HL-60/S4 treated with phorbol 12-myristate 13-acetate at 8.2 ng/mL for 4 days and 3 days (cell line): ENCODE data around the gene ALPP.
"Not testable (repeated sequence)": the region's sequence is repeated elsewhere in the genome, so short reads cannot be mapped to it uniquely, and the experiment has no call there.

ENCODE experiments used
- in situ Hi-C: fragments of 300-500 bp; cut with MboI; formaldehyde crosslinking; loops from 2 replicates; pipeline ENCODE4 v1.15.0; 2022; ENCODE audit warnings: low sequenced_read_pairs

Gene ALPP

DNA sequence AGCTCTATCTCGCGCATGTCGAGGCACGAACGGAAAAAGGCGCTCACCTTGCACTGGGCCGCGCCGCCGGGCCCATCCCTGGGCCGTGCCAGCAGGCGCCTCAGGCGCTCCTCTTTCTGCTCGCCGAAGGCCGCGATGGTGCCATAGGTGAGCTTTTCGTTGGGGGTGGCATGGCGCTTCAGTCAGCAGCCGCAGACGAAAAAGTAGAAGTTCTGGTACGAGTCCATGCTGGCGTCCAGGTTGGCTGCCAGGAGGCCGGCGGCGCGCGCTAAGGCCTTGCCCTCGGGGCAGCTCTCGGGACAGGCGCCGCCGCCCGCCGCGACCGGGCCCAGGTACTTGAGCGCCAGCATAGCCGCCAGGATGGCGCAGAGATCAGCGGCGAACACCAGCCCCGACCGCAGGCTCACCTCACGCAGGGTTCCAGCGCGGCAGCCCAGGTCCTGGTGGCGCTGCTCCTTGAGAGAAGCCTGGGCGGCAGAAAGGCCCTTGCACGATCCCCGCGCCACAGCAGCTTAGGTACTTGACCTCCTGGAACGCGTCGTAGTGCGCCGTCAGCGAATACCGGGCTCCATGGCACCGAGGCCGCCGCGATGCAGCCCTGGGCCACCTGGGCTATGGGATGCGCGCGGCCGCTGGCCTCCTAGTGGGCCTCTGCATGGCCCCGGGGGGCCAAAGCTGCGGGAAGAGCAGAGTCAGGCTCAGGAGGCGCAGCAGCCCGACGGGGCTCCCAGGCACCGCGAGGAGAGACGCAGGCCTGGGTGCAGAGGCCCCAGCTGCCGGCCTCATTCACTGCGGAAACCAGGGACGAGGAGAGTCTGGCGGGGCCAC lies 40.9 kb downstream of the ALPP start:
- in situ Hi-C loops = no loop called here

DNA sequence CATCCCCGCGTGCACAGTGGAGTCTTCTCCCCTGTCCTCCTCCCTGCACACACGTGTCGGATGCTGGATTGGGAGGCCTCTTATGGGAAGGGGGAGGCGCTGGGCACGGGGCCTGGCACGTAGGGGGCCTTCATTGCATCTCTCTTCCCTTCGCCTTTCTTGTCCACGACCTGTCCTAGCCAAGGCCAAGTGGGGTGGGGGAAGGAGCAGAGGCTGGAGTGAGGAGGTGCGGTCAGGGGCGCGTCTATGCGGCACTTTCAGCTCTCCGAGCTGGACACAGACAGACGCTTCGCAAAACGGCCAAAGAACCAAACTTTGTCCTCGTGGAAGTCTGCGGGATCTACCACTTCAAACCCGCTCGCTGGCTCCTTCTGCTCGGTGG lies 41.5 kb downstream of the ALPP start:
- in situ Hi-C loops = no loop called here

- in situ Hi-C loops = no loop called here
Measured at GRCh38 chr2:232420463-232421188, 42.1 kb downstream of the ALPP start.

GRCh38 chr2:232421189-232421785 lies 42.7 kb downstream of the ALPP start:
- in situ Hi-C loops = no loop called here

DNA sequence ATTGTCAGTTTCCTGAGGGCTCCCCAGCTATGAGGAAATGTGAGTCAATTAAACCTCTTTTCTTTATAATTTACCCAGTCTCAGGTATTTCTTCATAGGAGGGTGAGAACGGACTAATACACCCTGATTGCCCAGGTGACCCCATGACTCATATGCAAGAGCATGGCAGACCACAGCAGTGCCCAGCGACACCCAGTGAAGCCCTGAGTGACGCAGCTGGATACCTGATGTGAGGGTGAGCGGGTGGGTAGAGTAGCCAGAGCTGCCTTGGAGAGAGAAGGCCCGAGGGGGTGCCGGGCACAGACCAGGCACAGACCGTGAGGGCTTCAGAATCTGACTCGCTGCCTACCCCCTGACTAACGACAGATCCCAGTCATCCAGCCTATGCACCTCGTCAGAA lies 43.5 kb downstream of the ALPP start:
- in situ Hi-C loops = no loop called here

- in situ Hi-C loops = not testable (repeated sequence)
Measured at GRCh38 chr2:232422996-232423395, 44.4 kb downstream of the ALPP start.

- in situ Hi-C loops = not testable (repeated sequence)
Measured at GRCh38 chr2:232423407-232423806, 44.9 kb downstream of the ALPP start.

DNA sequence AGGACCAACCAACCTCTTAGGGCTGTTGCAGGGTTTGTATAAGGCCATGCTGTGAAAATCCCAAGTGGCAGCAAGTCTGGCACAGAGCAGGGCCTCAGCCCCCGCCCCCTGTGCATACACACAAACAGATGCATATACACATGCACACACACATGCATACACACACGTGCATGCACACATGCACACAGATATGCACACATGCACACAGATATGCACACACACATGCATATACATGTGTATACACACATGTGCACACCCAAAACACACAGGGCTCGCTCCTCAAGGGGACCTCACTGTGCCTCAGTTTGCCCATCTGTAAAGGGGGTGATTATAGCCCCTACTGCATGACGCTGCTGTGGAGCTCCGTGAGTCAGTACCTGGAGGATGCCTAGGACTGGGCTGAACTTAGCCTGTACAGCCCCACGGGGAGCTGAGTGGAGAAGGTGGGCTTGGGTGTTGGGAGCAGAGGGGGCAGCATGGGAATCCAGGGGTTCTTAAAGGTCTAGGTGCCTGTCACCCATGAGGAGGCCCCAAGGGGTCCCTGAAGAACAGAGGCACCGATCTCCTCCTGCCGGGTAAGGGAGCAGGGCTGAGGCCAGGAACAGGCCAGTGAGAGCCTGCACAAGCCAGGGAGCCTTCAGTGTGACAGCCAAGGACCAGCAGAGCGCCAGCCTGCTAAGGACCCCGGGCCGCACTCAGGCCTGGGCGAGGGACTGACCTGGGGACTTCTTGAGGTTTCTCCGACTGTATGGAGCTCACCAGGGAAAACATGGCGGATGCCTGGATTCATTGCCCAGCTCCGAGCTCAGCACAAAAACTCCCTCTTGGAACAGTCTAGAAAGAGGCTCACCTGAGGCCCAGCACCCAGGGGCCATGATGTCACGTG lies 53.4 kb downstream of the ALPP start:
- in situ Hi-C loops = loop anchor here (25.0 kb wide), 1 partner anchor 520 kb away; no protein-coding TSS in a partner anchor
